H9 (cell line): Measurements from ENCODE around the gene PCGF3. TPM values are rescaled to one million over a fixed set of nuclear protein-coding genes. Genes with fewer than 3 reads are reported as not detected.

Experiments used
- DNase-seq: peaks from one replicate; pipeline ENCODE4 v3.0.0-alpha.2; 2017
- H2AFZ ChIP-seq: one replicate; pipeline ENCODE4 v1.6.1; 2013; ENCODE audit warnings: mild to moderate bottlenecking, low read length, control low read depth, moderate library complexity
- H2AK5ac ChIP-seq: 2 replicates; pipeline ENCODE4 v1.6.1; 2013; ENCODE audit warnings: low read length, control low read depth, mixed read lengths; ENCODE audit not compliant: insufficient read length
- H2BK120ac ChIP-seq: one replicate; pipeline ENCODE4 v1.6.1; 2013; ENCODE audit warnings: low read depth, mild to moderate bottlenecking, low read length, control low read depth, inconsistent platforms; ENCODE audit not compliant: poor library complexity, severe bottlenecking
- H2BK12ac ChIP-seq: 2 replicates; pipeline ENCODE4 v1.6.1; 2013; ENCODE audit warnings: low read length, control low read depth, mixed read lengths, low read depth; ENCODE audit not compliant: insufficient read length
- H2BK15ac ChIP-seq: 2 replicates; pipeline ENCODE4 v1.6.1; 2013; ENCODE audit warnings: low read depth, low read length, control low read depth
- H2BK20ac ChIP-seq: one replicate; pipeline ENCODE4 v1.6.1; 2013; ENCODE audit warnings: low read depth, mild to moderate bottlenecking, low read length, control low read depth, inconsistent platforms; ENCODE audit not compliant: poor library complexity, severe bottlenecking
- H2BK5ac ChIP-seq: 2 replicates; pipeline ENCODE4 v1.6.1; 2013; ENCODE audit warnings: low read length, control low read depth, mixed read lengths; ENCODE audit not compliant: insufficient read length
- H3K14ac ChIP-seq: 2 replicates; pipeline ENCODE4 v1.6.1; 2013; ENCODE audit warnings: low read length, control low read depth; ENCODE audit not compliant: insufficient read depth
- H3K18ac ChIP-seq: 2 replicates; pipeline ENCODE4 v1.6.1; 2013; ENCODE audit warnings: low read depth, mild to moderate bottlenecking, mixed read lengths, low read length, control low read depth; ENCODE audit not compliant: insufficient read length
- H3K23ac ChIP-seq: 2 replicates; pipeline ENCODE4 v1.6.1; 2013; ENCODE audit warnings: low read length, control low read depth, mixed read lengths, low read depth; ENCODE audit not compliant: insufficient read length
- H3K23me2 ChIP-seq: 2 replicates; pipeline ENCODE4 v1.6.1; 2013; ENCODE audit warnings: low read depth, mild to moderate bottlenecking, mixed read lengths, low read length, control low read depth; ENCODE audit not compliant: insufficient read length, poor library complexity, severe bottlenecking
- H3K27ac ChIP-seq: 2 replicates; pipeline ENCODE4 v1.5.1; 2013; ENCODE audit warnings: low read length, control low read depth, mixed read lengths, low read depth; ENCODE audit not compliant: insufficient read length
- H3K27me3 ChIP-seq: 2 replicates; pipeline ENCODE4 v1.6.1; 2013; ENCODE audit warnings: low read length, control low read depth, inconsistent platforms; ENCODE audit not compliant: insufficient read depth
- H3K4ac ChIP-seq: 2 replicates; pipeline ENCODE4 v1.6.1; 2013; ENCODE audit warnings: low read depth, mild to moderate bottlenecking, control low read depth, inconsistent platforms, low read length, moderate library complexity
- H3K4me1 ChIP-seq: 2 replicates; pipeline ENCODE4 v1.6.1; 2013; ENCODE audit warnings: low read length, control low read depth, inconsistent platforms; ENCODE audit not compliant: insufficient read depth
- H3K4me2 ChIP-seq: 2 replicates; pipeline ENCODE4 v1.6.1; 2013; ENCODE audit warnings: low read length, control low read depth, mixed read lengths; ENCODE audit not compliant: insufficient read length, insufficient read depth
- H3K56ac ChIP-seq: 2 replicates; pipeline ENCODE4 v1.6.1; 2013; ENCODE audit warnings: low read depth, mild to moderate bottlenecking, mixed read lengths, low read length, control low read depth; ENCODE audit not compliant: insufficient read length
- H3K79me1 ChIP-seq: 2 replicates; pipeline ENCODE4 v1.6.1; 2013; ENCODE audit warnings: low read depth, mild to moderate bottlenecking, moderate library complexity, low read length, control low read depth, inconsistent platforms; ENCODE audit not compliant: insufficient read depth, poor library complexity, severe bottlenecking
- H3K79me2 ChIP-seq: 2 replicates; pipeline ENCODE4 v1.6.1; 2013; ENCODE audit warnings: low read length, control low read depth, inconsistent platforms; ENCODE audit not compliant: insufficient read depth
- H3K9ac ChIP-seq: 2 replicates; pipeline ENCODE4 v1.6.1; 2013; ENCODE audit warnings: low read length, control low read depth, mixed read lengths; ENCODE audit not compliant: insufficient read length; ENCODE audit errors: extremely low read depth
- H3K9me3 ChIP-seq: one replicate; pipeline ENCODE4 v1.6.1; 2013; ENCODE audit warnings: low read depth, low read length, inconsistent platforms; ENCODE audit not compliant: control insufficient read depth
- H3T11ph ChIP-seq: one replicate; pipeline ENCODE4 v1.6.1; 2013; ENCODE audit warnings: mild to moderate bottlenecking, low read length, control low read depth, inconsistent platforms
- H4K20me1 ChIP-seq: one replicate; pipeline ENCODE4 v1.6.1; 2013; ENCODE audit not compliant: control insufficient read depth, insufficient read length, insufficient read depth
- H4K5ac ChIP-seq: 2 replicates; pipeline ENCODE4 v1.6.1; 2013; ENCODE audit warnings: low read depth, mild to moderate bottlenecking, mixed read lengths, low read length, control low read depth; ENCODE audit not compliant: insufficient read length
- H4K8ac ChIP-seq: replicated peaks from 2 replicates; pipeline ENCODE4 v1.6.1; 2013; ENCODE audit warnings: low read length, control low read depth, mixed read lengths, low read depth; ENCODE audit not compliant: insufficient read length
- H4K91ac ChIP-seq: 2 replicates; pipeline ENCODE4 v1.6.1; 2013; ENCODE audit warnings: low read depth, mild to moderate bottlenecking, moderate library complexity, mixed read lengths, low read length, control low read depth; ENCODE audit not compliant: insufficient read length
- H3K27ac Mint-ChIP-seq, 3 experiments: 2 replicates in 2 of 3; 3 replicates in 1 of 3; pipeline ENCODE4 v1.8.0; 2020 to 2021; ENCODE audit warnings: mixed read lengths in 3 of 3, mild to moderate bottlenecking in 1 of 3, moderate library complexity in 1 of 3
- H3K27me3 Mint-ChIP-seq: 2 replicates; pipeline ENCODE4 v1.8.0; 2021; ENCODE audit warnings: low read depth, mild to moderate bottlenecking, moderate library complexity, mixed read lengths
- H3K36me3 Mint-ChIP-seq, 3 experiments: 2 replicates in 2 of 3; 3 replicates in 1 of 3; pipeline ENCODE4 v1.8.0; 2020 to 2021; ENCODE audit warnings: low read depth in 3 of 3, mixed read lengths in 3 of 3; ENCODE audit not compliant: insufficient read depth in 1 of 3
- H3K4me1 Mint-ChIP-seq, 2 experiments: 2 replicates each; pipeline ENCODE4 v1.8.0; 2020; ENCODE audit warnings: mixed read lengths in 2 of 2
- H3K4me3 Mint-ChIP-seq, 2 experiments: 2 replicates in 1 of 2; 3 replicates in 1 of 2; pipeline ENCODE4 v1.8.0; 2020 to 2021; ENCODE audit warnings: mild to moderate bottlenecking in 2 of 2, mixed read lengths in 2 of 2, moderate library complexity in 1 of 2
- H3K9me3 Mint-ChIP-seq, 2 experiments: 2 replicates in 1 of 2; 3 replicates in 1 of 2; pipeline ENCODE4 v1.8.0; 2020; ENCODE audit warnings: mild to moderate bottlenecking in 2 of 2, mixed read lengths in 2 of 2, moderate library complexity in 1 of 2
- WGBS: extraction: QIAGEN DNeasy Blood & Tissue Kit; methylation state at CpG from one replicate; pipeline ENCODE4 v1.1.7; 2013; ENCODE audit warnings: missing lambda C conversion rate, low lambda C conversion rate, mixed read lengths; ENCODE audit not compliant: insufficient read length; ENCODE audit errors: extremely low coverage; 5-methylcytosine and 5-hydroxymethylcytosine counted together
- total RNA-seq: library from RNA; stranded (reverse); gene quantifications from 2 replicates; pipeline ENCODE4 v1.2.1, GENCODE V29; 2021
- TF ChIP-seq, protein P1 (sequence below): fragments of 200-600 bp; sonication (generic); conservative IDR thresholded peaks from 3 replicates; pipeline ENCODE4 v1.8.0; 2021; ENCODE audit warnings: antibody characterized with exemption, mild to moderate bottlenecking

PCGF3 gene
- total RNA-seq, 1 experiment from 2014 or later, result 43.1 TPM

DNA sequence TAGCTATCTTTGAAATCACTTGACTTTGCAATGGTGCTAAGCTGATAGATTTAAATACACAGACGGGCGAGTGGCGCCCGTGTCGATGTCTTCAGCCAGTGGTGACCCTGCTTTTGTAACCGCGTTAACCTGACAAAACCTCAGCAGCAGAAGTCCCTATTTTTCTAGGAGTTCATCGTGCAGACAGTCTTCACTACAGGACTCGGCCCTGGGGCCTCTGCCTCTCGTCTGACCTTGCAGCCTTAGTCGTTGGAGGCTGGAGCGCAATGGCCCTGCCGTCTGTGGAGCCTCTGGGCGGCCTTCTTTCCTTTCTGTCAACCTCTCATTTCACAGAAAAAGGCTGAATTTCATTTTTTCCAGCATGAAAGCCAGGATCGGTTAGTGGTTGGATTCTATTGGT, 62.4 kb downstream of the PCGF3 start:
- Histone ChIP-seq H3K79me1 (no peaks in the 10 kb centered on the region), H4K5ac (no peak overlapping the region), H3K27me3 (no peaks in the 10 kb centered on the region), H4K91ac (no peak overlapping the region), H2AFZ (no peak overlapping the region), H3K4ac (no peak overlapping the region), H3K9ac (no peak overlapping the region), H3K23ac (no peak overlapping the region), H4K20me1 (no peaks in the 10 kb centered on the region), H3K9me3 (no peaks in the 10 kb centered on the region), H2BK15ac (no peak overlapping the region), H3K23me2 (no peaks in the 10 kb centered on the region), H2AK5ac (no peak overlapping the region), H3K27ac (no peak overlapping the region), H2BK5ac (no peak overlapping the region), H3T11ph (no peak overlapping the region), H3K56ac (no peak overlapping the region), H2BK120ac (no peak overlapping the region), H2BK12ac (no peak overlapping the region), H3K79me2 (peaks cover 2% of the 10 kb centered on the region; the same call in 1 of the 2 replicates), H3K18ac (no peak overlapping the region), H4K8ac (no peak overlapping the region), H3K4me2 (no peak overlapping the region), H2BK20ac (no peak overlapping the region), H3K14ac (no peak overlapping the region), H3K4me1 (no peaks in the 10 kb centered on the region)
- no CpG with 5 or more reads among the region's 15 CpGs for WGBS
- peaks cover 2 to 15% of the 10 kb centered on the region in 2 experiments; a peak in 3 of 5 replicates for H3K9me3 Mint-ChIP-seq
- 0 out of 7 replicates have a peak overlapping the region, but pooled peaks of 1 of the 3 experiments have one; percentile 63 for H3K27ac Mint-ChIP-seq
- H3K4me3 Mint-ChIP-seq, result no peak overlapping the region
- H3K36me3 Mint-ChIP-seq, result peaks cover 46 to 84% (median 73%) of the 10 kb centered on the region in 3 experiments
- H3K4me1 Mint-ChIP-seq, result peaks cover 12 to 20% of the 10 kb centered on the region in 2 experiments
- DNase-seq, result no peak
- H3K27me3 Mint-ChIP-seq, result peaks cover 2% of the 10 kb centered on the region; the same call in 1 of the 2 replicates
- TF ChIP-seq, protein P1, sequence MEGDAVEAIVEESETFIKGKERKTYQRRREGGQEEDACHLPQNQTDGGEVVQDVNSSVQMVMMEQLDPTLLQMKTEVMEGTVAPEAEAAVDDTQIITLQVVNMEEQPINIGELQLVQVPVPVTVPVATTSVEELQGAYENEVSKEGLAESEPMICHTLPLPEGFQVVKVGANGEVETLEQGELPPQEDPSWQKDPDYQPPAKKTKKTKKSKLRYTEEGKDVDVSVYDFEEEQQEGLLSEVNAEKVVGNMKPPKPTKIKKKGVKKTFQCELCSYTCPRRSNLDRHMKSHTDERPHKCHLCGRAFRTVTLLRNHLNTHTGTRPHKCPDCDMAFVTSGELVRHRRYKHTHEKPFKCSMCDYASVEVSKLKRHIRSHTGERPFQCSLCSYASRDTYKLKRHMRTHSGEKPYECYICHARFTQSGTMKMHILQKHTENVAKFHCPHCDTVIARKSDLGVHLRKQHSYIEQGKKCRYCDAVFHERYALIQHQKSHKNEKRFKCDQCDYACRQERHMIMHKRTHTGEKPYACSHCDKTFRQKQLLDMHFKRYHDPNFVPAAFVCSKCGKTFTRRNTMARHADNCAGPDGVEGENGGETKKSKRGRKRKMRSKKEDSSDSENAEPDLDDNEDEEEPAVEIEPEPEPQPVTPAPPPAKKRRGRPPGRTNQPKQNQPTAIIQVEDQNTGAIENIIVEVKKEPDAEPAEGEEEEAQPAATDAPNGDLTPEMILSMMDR, result no peak
